GM18951 (cell line): Measurements from ENCODE around the gene TRIM8.

ENCODE experiments used
- POLR2A ChIP-seq: IDR thresholded peaks from 4 replicates; pipeline ENCODE4 v1.6.1; 2011; ENCODE audit warnings: mild to moderate bottlenecking; ENCODE audit not compliant: insufficient read length, insufficient read depth; ENCODE audit errors: extremely low read depth
- in situ Hi-C: fragments of 300-500 bp; cut with MboI; formaldehyde crosslinking; loops from one replicate; pipeline ENCODE4 v1.12.0; 2022; ENCODE audit warnings: low sequenced_read_pairs, mixed read lengths, inconsistent platforms; ENCODE audit not compliant: unreplicated experiment

Gene TRIM8

GRCh38 chr10:102620591-102621442 lies 23.5 kb upstream of the TRIM8 start:
- in situ Hi-C loops, result no loop called here
- no peak for TF ChIP-seq POLR2A

DNA sequence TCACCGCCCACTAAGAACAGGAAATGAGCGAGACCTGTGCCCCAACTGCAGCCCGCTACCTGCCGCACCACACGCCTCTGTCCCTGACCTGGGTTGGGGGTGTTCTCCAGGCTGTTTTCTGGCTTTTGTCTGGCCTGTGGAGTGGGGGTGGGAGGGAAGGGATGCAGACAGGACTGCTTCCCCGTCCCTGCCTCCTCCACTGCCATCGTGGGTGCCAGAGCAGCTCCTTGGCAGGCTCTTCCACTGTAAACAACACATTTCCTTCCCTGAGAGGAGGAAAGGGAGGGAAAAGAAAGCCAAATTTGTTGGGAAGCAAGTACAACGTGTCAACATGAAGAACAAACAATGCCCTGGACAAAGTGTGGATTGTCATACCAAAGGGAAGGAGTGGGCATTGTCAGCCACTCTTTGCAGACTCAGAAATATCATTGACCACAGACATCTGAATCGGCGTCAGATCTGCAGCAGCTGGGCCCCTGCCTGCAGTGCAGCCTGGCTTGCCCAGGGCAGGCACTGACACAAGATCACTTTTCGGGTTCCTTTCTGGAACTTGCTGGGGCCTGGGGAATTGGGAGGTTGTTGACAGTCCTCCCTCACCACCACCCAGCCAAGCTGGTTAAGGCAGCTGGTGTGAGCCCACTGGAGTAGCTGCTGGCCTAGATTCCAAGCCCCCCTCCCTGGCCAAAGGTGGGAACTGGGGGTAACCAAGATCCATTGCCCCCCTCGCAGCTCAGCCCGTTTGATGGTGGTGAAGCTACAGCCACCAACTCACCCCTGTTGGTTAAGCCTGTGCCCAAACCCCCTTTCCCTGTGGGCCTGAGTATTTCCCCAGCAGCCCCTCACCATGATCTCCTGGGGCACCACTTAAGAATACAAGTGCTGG lies 22.6 kb upstream of the TRIM8 start:
- no peak for TF ChIP-seq POLR2A
- in situ Hi-C loops, result no loop called here

DNA sequence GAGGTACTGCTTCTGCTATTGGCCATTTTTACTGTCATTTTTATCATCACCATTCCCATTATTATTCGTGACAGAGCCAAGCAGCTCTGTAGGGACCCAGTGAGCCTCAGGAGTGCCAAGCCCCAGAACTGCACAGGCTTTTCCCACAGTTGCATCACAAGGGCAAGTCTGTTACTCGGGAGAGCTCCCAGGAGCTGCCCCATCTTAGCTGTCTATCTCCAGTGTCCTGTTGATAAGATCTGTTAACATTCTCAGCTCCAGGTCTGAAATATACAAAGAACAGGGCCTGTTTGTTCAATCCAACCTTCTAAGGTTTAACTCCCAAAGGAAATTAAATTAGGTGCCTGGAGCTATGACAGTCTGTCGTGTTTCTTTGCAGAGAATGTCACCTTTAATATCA lies 20.2 kb upstream of the TRIM8 start:
- no peak for TF ChIP-seq POLR2A
- in situ Hi-C loops, result no loop called here

- in situ Hi-C loops, result no loop called here
- no peak for TF ChIP-seq POLR2A
These were observed 19.3 kb upstream of the TRIM8 start for GRCh38 chr10:102624751-102625645.

DNA sequence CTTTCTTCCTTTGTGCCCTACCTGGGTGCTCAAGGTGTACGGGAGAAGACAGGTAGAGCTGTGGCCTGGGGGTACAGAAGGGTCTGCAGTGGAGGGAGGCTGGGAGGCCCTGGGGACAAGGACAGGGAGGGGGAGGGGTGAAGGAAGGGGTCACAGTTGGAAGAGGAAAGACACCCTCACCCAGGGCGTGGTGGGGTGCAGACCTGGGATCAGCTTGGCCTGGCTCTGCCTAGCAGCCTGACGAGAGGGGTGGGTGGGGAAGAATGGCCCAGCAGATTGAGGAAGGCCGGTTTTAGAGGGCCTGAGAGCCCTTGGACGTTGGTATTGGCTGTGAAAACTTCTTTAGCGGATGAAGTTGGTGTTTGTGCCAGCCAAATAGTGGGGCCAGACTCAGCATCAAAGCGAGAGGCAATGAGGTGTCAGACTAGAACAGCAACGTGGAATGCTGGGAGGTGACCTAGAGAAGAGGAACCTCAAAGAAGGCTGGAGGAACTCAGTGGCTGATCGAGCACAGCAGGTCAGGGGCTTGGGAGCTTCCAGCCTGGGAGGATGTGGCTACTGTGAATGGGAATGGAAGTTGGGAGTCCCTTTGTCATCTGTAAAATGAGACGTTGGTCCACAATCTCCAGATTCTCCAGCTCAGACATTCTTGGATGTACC lies 18.1 kb upstream of the TRIM8 start:
- TF ChIP-seq POLR2A, result no peak
- in situ Hi-C loops, result no loop called here

- in situ Hi-C loops, result no loop called here
These were observed 17.0 kb upstream of the TRIM8 start for GRCh38 chr10:102627291-102627735.

DNA sequence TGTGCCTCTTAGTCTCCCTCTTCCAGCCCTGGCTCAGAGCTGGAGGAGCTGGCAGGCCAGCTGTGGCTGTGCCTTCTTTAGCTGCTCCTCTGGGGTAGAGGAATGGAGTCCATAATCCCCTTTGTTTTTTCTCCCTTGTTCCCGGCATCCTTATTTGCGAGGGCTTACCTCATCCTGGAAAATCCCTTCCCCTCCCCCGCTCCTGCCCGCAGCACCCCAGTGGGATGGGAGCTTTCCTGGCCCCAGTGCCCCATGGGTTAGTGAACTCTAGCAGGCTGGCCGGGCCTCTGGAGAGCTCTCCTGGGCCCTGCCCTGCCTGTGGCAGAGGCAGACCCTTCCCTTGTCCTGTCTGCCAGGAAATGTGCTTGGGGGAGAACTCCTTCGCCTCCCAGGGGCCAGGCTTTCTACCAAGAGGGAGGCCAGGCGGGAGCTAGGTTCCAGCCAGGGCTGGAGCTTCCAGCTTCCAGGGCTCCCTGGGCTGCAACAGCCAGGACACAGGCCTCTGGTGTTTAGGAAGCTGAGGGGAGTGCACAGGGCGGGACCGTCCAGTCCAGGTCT lies 16.5 kb upstream of the TRIM8 start:
- in situ Hi-C loops, result no loop called here

More at GRCh38 chr10:102627291-102627735, 17.0 kb upstream of the TRIM8 start:
- no peak for TF ChIP-seq POLR2A

GRCh38 chr10:102628451-102628911 lies 15.8 kb upstream of the TRIM8 start:
- in situ Hi-C loops, result no loop called here

More for the DNA sequence above, 16.5 kb upstream of the TRIM8 start:
- TF ChIP-seq POLR2A, result no peak

GRCh38 chr10:102629661-102630614 lies 14.3 kb upstream of the TRIM8 start:
- no peak for TF ChIP-seq POLR2A
- in situ Hi-C loops, result no loop called here

More at GRCh38 chr10:102628451-102628911, 15.8 kb upstream of the TRIM8 start:
- TF ChIP-seq POLR2A, result no peak

- TF ChIP-seq POLR2A, result no peak
- in situ Hi-C loops, result no loop called here
These were observed 13.6 kb upstream of the TRIM8 start for GRCh38 chr10:102630663-102631062.
